PC-9 (cell line): Measurements from ENCODE around the gene TFIP11.

ENCODE experiments used
- EZH2 ChIP-seq: fragments of 200-600 bp; sonication (generic); IDR thresholded peaks from 2 replicates; pipeline ENCODE4 v1.8.0; 2017; ENCODE audit warnings: antibody characterized with exemption, low read depth
- TF ChIP-seq, protein P1 (sequence below): fragments of 200-600 bp; sonication (generic); conservative IDR thresholded peaks from 2 replicates; pipeline ENCODE4 v1.6.1; 2017; ENCODE audit warnings: mixed run types, antibody characterized with exemption, mild to moderate bottlenecking, moderate library complexity

DNA sequence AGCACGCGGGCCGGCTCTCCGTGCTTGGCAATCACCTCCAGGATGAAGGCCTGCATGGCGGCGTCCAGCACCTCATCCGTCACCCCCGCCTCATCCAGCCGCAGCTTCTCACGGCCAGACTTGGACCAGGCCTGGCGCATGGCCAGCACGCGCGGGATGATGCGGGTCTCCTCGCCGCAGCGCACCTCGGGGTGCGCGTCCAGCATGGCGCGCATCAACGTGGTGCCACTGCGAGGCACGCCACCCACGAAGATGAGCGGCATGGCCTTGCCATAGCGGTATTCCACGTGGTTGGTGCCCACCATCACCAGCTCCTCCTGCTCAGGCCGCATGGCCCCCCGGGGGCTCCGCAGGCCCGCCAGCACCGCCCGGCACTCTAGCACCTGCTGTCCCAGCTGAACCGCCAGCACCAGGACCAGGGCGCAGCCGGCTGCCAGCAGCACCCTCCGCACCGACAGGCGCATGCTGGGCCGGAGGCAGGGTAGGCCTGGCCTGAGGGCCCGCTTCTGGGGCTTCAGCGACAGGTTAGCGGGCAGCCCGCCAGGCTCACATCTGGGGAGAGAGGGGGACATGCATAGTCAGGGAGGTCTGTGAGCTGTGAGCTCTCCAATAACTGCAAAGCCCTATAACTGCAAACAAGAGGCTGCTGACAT, 29.0 kb upstream of the TFIP11 start:
- TF ChIP-seq, protein P1, sequence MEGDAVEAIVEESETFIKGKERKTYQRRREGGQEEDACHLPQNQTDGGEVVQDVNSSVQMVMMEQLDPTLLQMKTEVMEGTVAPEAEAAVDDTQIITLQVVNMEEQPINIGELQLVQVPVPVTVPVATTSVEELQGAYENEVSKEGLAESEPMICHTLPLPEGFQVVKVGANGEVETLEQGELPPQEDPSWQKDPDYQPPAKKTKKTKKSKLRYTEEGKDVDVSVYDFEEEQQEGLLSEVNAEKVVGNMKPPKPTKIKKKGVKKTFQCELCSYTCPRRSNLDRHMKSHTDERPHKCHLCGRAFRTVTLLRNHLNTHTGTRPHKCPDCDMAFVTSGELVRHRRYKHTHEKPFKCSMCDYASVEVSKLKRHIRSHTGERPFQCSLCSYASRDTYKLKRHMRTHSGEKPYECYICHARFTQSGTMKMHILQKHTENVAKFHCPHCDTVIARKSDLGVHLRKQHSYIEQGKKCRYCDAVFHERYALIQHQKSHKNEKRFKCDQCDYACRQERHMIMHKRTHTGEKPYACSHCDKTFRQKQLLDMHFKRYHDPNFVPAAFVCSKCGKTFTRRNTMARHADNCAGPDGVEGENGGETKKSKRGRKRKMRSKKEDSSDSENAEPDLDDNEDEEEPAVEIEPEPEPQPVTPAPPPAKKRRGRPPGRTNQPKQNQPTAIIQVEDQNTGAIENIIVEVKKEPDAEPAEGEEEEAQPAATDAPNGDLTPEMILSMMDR = no peak
- TF ChIP-seq EZH2 = no peak
